Measurements from ENCODE around the gene NKAIN2. TPM values are rescaled to one million over a fixed set of nuclear protein-coding genes. Genes with fewer than 3 reads are reported as not detected.

Gene NKAIN2
- total and polyA plus RNA-seq, 2 donors (not counting 3 experiments of a cell fraction or from before 2014, with no cell fraction given), result 0.03 TPM; not detected in 1

DNA sequence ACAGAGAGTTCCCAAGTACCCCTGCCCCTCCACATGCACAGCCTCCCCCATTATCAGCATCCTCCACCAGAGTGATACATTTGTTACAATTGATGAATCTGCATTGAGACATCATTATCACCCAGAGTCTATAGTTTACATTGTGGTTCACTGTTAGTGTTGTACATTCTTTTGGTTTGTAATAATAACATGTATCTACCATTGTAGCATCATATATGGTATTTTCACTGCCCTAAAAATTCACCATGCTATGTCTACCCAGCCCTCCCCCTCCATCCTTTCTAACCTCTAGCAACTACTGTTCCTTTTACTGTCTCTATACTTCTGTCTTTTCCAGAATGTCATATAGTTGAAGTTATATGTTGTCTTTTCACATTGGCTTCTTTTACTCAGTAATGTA is 884.7 kb downstream of the NKAIN2 start:
- dilution Hi-C loops (cut with MboI; ENCODE audit: extremely low pct_ligation_motif_present, low sequenced_read_pairs), result no loop called here
- no peak overlapping the region for H3K9ac ChIP-seq (replicated peaks; ENCODE audit: extremely low read depth, insufficient read depth, low read length)
- no peaks in the 10 kb centered on the region for H3K4me1 ChIP-seq (ENCODE audit: control insufficient read depth, extremely low read depth, insufficient read depth, low read length)
- DNase-seq (ENCODE audit: low read depth, low spot score) (no peak), FAIRE-seq (no peak)
- H3K9me3 ChIP-seq (replicated peaks; ENCODE audit: control insufficient read depth, insufficient read depth, low read length), result no peaks in the 10 kb centered on the region
- no peaks in the 10 kb centered on the region for H3K79me2 ChIP-seq (ENCODE audit: control insufficient read depth, insufficient read depth, low read length)
- no peak overlapping the region for H2AFZ ChIP-seq (ENCODE audit: low read depth, low read length)
- BruUV-seq (replicated peaks), result no TSS peak
- H3K4me3 ChIP-seq (replicated peaks in 1 of 3; ENCODE audit: insufficient read depth in 1 of 3, low read depth in 1 of 3, low read length in 3 of 3), result no peak overlapping the region
- intact Hi-C loops (cut with micrococcal nuclease), result no loop called here
- ChIA-PET CTCF (no interaction called here), POLR2A (no interaction called here)
- no peaks in the 10 kb centered on the region for H3K27me3 ChIP-seq (ENCODE audit: control insufficient read depth in 2 of 2, insufficient read depth in 2 of 2, low read length in 2 of 2)
- no peak overlapping the region for H3K4me2 ChIP-seq (ENCODE audit: insufficient read depth, low read length)
- no peaks in the 10 kb centered on the region for H4K20me1 ChIP-seq (replicated peaks; ENCODE audit: control insufficient read depth, extremely low read depth, insufficient read depth, low read length)
- no peak overlapping the region for H3K27ac ChIP-seq (ENCODE audit: insufficient read depth, low read depth, low read length)
- TF ChIP-seq, protein P1, sequence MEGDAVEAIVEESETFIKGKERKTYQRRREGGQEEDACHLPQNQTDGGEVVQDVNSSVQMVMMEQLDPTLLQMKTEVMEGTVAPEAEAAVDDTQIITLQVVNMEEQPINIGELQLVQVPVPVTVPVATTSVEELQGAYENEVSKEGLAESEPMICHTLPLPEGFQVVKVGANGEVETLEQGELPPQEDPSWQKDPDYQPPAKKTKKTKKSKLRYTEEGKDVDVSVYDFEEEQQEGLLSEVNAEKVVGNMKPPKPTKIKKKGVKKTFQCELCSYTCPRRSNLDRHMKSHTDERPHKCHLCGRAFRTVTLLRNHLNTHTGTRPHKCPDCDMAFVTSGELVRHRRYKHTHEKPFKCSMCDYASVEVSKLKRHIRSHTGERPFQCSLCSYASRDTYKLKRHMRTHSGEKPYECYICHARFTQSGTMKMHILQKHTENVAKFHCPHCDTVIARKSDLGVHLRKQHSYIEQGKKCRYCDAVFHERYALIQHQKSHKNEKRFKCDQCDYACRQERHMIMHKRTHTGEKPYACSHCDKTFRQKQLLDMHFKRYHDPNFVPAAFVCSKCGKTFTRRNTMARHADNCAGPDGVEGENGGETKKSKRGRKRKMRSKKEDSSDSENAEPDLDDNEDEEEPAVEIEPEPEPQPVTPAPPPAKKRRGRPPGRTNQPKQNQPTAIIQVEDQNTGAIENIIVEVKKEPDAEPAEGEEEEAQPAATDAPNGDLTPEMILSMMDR (IDR thresholded peaks at IDR 0.05; ENCODE audit: extremely low read depth in 1 of 2, insufficient read depth in 1 of 2, low read depth in 1 of 2, low read length in 2 of 2), result no peak
- TF ChIP-seq JUN (IDR thresholded peaks at IDR 0.05; ENCODE audit: borderline replicate concordance, insufficient read depth, insufficient read length, low read depth) (no peak), POLR2A (IDR thresholded peaks at IDR 0.05; ENCODE audit: low read depth, low read length) (no peak), GATA2 (IDR thresholded peaks at IDR 0.05; ENCODE audit: insufficient read depth, insufficient read length, low read depth, low read length) (no peak), FOS (IDR thresholded peaks at IDR 0.05; ENCODE audit: borderline replicate concordance, insufficient read depth, low read length) (no peak), MYC (IDR thresholded peaks at IDR 0.05; ENCODE audit: low read depth, low read length) (no peak), EZH2 (IDR thresholded peaks at IDR 0.05; ENCODE audit: borderline replicate concordance, low read depth, low read length, severe bottlenecking) (no peak), POLR2AphosphoS5 (IDR thresholded peaks at IDR 0.05; ENCODE audit: insufficient read depth, low read depth, low read length) (no peak)
- TF ChIP-seq, protein P2, sequence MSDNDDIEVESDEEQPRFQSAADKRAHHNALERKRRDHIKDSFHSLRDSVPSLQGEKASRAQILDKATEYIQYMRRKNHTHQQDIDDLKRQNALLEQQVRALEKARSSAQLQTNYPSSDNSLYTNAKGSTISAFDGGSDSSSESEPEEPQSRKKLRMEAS (IDR thresholded peaks at IDR 0.05; ENCODE audit: insufficient read depth, insufficient read length), result no peak
- no peaks in the 10 kb centered on the region for H3K9me1 ChIP-seq (replicated peaks; ENCODE audit: control insufficient read depth, extremely low read depth, insufficient read depth, low read length)
- no peaks in the 10 kb centered on the region for H3K36me3 ChIP-seq (ENCODE audit: control insufficient read depth in 2 of 2, extremely low read depth in 1 of 2, insufficient read depth in 2 of 2, low read length in 2 of 2)
